ENCODE results near the gene SLC19A1.

GRCh38 chr21:45474323-45474950, 67.8 kb downstream of the SLC19A1 start:
- TF ChIP-seq POLR2A (IDR thresholded peaks at IDR 0.05) (no peak), CTCF (IDR thresholded peaks at IDR 0.05) (no peak)
